Measurements from ENCODE around the gene PSMC4. TPM values are rescaled to one million over a fixed set of nuclear protein-coding genes. Genes with fewer than 3 reads are reported as not detected.

PSMC4 gene
- total RNA-seq, 1 experiment from 2014 or later = 120 TPM

DNA sequence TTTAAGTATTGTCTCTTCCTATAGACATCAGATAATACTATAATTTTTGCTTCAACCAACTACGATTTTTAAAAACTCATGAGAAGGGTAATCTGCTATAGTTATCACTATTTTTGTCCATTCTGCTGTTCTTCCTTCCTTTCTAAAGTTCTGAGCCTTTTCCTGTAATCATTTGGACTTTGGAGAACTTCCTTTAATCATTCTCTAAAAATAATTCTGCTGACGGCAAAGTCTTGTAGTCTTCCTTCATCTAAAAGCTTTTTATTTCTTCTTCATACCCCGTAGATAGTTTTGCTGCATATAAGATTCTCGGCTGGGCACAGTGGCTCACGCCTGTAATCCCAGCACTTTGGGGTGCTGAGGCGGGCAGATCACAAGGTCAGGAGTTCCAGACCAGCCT lies 31.4 kb upstream of the PSMC4 start:
- Histone ChIP-seq H3K9me3 (ENCODE audit: control insufficient read depth in 1 of 2, insufficient read depth in 1 of 2, low read depth in 1 of 2, low read length in 2 of 2) (no peaks in the 10 kb centered on the region), H3K27me3 (ENCODE audit: insufficient read depth, low read length) (no peaks in the 10 kb centered on the region), H3K36me3 (ENCODE audit: control insufficient read depth in 1 of 2, insufficient read depth in 2 of 2, low read length in 2 of 2) (no peaks in the 10 kb centered on the region), H2AFZ (ENCODE audit: low read depth, low read length, poor library complexity, severe bottlenecking) (no peak overlapping the region), H3K4me2 (ENCODE audit: low read length) (no peak overlapping the region), H3K27ac (ENCODE audit: low read depth, low read length) (no peak overlapping the region), H3K9ac (ENCODE audit: low read length) (no peak overlapping the region), H3K9me2 (ENCODE audit: insufficient read depth) (no peaks in the 10 kb centered on the region), H3K79me2 (ENCODE audit: insufficient read depth, low read length) (no peaks in the 10 kb centered on the region), H3K4me1 (ENCODE audit: control insufficient read depth in 1 of 2, insufficient read depth in 2 of 2, low read length in 2 of 2) (peaks cover 0 to 11% of the 10 kb centered on the region in 2 experiments; a peak in 2 of 4 replicates), H4K20me1 (ENCODE audit: insufficient read depth) (no peaks in the 10 kb centered on the region), H3K4me3 (replicated peaks in 1 of 2; ENCODE audit: low read depth in 1 of 2, low read length in 2 of 2) (no peak overlapping the region)
- no peak for ATAC-seq
- ChIA-PET POLR2A (no interaction called here), RAD21 (ENCODE audit: low non-redundant PET in 1 of 2, low total read pairs in 2 of 2, uncharacterized antibody in 2 of 2, unreplicated experiment in 2 of 2) (no interaction called here), CTCF (no interaction called here)
- intact Hi-C loops (cut with micrococcal nuclease) = no loop called here
- TF ChIP-seq SP1 (IDR thresholded peaks at IDR 0.05; ENCODE audit: low read depth) = no peak
- no peak for TF ChIP-seq MAX (IDR thresholded peaks at IDR 0.05)
- TF ChIP-seq FOSL1 (IDR thresholded peaks at IDR 0.05; ENCODE audit: low read depth) = no peak
- TF ChIP-seq, protein P1, sequence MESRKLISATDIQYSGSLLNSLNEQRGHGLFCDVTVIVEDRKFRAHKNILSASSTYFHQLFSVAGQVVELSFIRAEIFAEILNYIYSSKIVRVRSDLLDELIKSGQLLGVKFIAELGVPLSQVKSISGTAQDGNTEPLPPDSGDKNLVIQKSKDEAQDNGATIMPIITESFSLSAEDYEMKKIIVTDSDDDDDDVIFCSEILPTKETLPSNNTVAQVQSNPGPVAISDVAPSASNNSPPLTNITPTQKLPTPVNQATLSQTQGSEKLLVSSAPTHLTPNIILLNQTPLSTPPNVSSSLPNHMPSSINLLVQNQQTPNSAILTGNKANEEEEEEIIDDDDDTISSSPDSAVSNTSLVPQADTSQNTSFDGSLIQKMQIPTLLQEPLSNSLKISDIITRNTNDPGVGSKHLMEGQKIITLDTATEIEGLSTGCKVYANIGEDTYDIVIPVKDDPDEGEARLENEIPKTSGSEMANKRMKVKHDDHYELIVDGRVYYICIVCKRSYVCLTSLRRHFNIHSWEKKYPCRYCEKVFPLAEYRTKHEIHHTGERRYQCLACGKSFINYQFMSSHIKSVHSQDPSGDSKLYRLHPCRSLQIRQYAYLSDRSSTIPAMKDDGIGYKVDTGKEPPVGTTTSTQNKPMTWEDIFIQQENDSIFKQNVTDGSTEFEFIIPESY (IDR thresholded peaks at IDR 0.05; ENCODE audit: extremely low read depth, insufficient replicate concordance, low read length) = no peak
- no peak for TF ChIP-seq EZH2phosphoT487 (IDR thresholded peaks at IDR 0.05; ENCODE audit: borderline replicate concordance)
- no peak for TF ChIP-seq CEBPB (IDR thresholded peaks at IDR 0.05; ENCODE audit: low read depth)
- no peak for TF ChIP-seq ATF3 (IDR thresholded peaks at IDR 0.05)
- DNase-seq (ENCODE audit: low read depth, low spot score) = no peak
- no TSS peak for BruUV-seq (replicated peaks)

GRCh38 chr19:39940221-39940833 lies 30.6 kb upstream of the PSMC4 start:
- H3K36me3 ChIP-seq (ENCODE audit: control insufficient read depth in 1 of 2, insufficient read depth in 2 of 2, low read length in 2 of 2) = no peaks in the 10 kb centered on the region
- no peaks in the 10 kb centered on the region for H3K79me2 ChIP-seq (ENCODE audit: insufficient read depth, low read length)
- intact Hi-C loops (cut with micrococcal nuclease) = no loop called here
- no TSS peak for BruUV-seq (replicated peaks)
- no peak overlapping the region for H2AFZ ChIP-seq (ENCODE audit: low read depth, low read length, poor library complexity, severe bottlenecking)
- TF ChIP-seq, protein P2, sequence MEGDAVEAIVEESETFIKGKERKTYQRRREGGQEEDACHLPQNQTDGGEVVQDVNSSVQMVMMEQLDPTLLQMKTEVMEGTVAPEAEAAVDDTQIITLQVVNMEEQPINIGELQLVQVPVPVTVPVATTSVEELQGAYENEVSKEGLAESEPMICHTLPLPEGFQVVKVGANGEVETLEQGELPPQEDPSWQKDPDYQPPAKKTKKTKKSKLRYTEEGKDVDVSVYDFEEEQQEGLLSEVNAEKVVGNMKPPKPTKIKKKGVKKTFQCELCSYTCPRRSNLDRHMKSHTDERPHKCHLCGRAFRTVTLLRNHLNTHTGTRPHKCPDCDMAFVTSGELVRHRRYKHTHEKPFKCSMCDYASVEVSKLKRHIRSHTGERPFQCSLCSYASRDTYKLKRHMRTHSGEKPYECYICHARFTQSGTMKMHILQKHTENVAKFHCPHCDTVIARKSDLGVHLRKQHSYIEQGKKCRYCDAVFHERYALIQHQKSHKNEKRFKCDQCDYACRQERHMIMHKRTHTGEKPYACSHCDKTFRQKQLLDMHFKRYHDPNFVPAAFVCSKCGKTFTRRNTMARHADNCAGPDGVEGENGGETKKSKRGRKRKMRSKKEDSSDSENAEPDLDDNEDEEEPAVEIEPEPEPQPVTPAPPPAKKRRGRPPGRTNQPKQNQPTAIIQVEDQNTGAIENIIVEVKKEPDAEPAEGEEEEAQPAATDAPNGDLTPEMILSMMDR (IDR thresholded peaks at IDR 0.05 in 2 of 3, conservative IDR thresholded peaks at IDR 0.05 in 1 of 3; ENCODE audit: borderline replicate concordance in 1 of 3, insufficient read depth in 1 of 3, low read depth in 2 of 3, low read length in 2 of 3) = no peak
- TF ChIP-seq ZFX (IDR thresholded peaks at IDR 0.05) = no peak
- no peak overlapping the region for H3K4me3 ChIP-seq (replicated peaks in 1 of 2; ENCODE audit: low read depth in 1 of 2, low read length in 2 of 2)
- H4K20me1 ChIP-seq (ENCODE audit: insufficient read depth) = no peaks in the 10 kb centered on the region
- H3K4me1 ChIP-seq (ENCODE audit: control insufficient read depth in 1 of 2, insufficient read depth in 2 of 2, low read length in 2 of 2) = peaks cover 0 to 6% of the 10 kb centered on the region in 2 experiments; a peak in 2 of 4 replicates
- POLR2A ChIA-PET = no interaction called here
- ATAC-seq = no peak
- H3K27me3 ChIP-seq (ENCODE audit: insufficient read depth, low read length) = no peaks in the 10 kb centered on the region
- H3K27ac ChIP-seq (ENCODE audit: low read depth, low read length) = no peak overlapping the region
- DNase-seq (ENCODE audit: low read depth, low spot score) = no peak
- CTCF ChIA-PET = no interaction called here
- no peak overlapping the region for H3K4me2 ChIP-seq (ENCODE audit: low read length)
- no peaks in the 10 kb centered on the region for H3K9me3 ChIP-seq (ENCODE audit: control insufficient read depth in 1 of 2, insufficient read depth in 1 of 2, low read depth in 1 of 2, low read length in 2 of 2)
- H3K9me2 ChIP-seq (ENCODE audit: insufficient read depth) = no peaks in the 10 kb centered on the region
- RAD21 ChIA-PET (ENCODE audit: low non-redundant PET in 1 of 2, low total read pairs in 2 of 2, uncharacterized antibody in 2 of 2, unreplicated experiment in 2 of 2) = no interaction called here
- H3K9ac ChIP-seq (ENCODE audit: low read length) = no peak overlapping the region

Measured in HCT116 (cell line).